ENCODE results near the gene CENPU.
A peak's percentile ranks its signal among the peaks of the same experiment; 100 is the strongest.
"Not testable (repeated sequence)": the region's sequence is repeated elsewhere in the genome, so short reads cannot be mapped to it uniquely, and the experiment has no call there.

Gene CENPU, protein sequence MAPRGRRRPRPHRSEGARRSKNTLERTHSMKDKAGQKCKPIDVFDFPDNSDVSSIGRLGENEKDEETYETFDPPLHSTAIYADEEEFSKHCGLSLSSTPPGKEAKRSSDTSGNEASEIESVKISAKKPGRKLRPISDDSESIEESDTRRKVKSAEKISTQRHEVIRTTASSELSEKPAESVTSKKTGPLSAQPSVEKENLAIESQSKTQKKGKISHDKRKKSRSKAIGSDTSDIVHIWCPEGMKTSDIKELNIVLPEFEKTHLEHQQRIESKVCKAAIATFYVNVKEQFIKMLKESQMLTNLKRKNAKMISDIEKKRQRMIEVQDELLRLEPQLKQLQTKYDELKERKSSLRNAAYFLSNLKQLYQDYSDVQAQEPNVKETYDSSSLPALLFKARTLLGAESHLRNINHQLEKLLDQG

DNA sequence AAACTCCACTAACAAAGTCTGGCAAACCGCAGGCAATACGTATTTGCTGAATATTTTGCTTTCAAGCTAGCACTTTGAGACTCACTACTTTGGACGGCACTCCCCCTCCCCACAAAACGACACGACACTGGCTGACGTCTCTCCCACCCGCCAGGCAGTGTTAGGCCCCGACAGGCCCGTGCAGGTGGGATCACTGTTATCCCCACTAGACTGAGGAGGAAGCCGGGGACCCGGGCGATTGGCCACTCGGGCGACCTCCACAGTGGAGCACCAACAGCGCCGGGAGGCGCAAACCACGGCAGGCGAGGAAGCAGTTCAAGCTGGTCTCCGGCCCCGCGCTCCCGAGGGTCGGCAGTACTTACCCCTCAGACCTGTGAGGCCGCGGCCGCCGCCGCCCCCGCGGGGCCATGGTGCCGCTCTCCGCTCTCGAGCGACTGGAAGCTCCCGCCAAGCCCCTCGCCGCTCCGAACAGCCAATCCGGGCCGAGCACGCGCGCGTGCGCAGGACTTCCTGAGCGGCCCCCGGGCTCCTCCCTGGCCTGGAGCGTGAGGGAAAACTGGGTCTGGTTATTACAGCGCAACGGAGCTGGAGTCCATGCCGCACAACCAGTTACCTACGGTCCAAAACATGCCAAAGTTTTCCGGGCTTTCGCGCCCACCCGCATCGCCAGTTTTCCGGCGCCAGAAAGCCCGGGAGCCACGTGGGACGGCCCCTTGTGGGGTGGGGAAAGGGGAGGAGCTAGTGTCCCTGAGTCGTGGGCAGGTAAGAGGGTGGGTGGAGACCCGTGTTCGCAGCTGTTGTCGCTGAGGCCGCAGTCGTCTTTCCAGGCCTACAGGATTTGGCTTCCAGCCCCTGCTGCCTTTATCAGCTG, at the start of gene CENPU:
Gene CENPU (minus strand): TSS at position 443 of the 871 bp plus-strand sequence. CDS start 34 bp downstream, at position 409.
- peak; percentile 97 for DNase-seq (ENCODE audit: low read depth)

DNA sequence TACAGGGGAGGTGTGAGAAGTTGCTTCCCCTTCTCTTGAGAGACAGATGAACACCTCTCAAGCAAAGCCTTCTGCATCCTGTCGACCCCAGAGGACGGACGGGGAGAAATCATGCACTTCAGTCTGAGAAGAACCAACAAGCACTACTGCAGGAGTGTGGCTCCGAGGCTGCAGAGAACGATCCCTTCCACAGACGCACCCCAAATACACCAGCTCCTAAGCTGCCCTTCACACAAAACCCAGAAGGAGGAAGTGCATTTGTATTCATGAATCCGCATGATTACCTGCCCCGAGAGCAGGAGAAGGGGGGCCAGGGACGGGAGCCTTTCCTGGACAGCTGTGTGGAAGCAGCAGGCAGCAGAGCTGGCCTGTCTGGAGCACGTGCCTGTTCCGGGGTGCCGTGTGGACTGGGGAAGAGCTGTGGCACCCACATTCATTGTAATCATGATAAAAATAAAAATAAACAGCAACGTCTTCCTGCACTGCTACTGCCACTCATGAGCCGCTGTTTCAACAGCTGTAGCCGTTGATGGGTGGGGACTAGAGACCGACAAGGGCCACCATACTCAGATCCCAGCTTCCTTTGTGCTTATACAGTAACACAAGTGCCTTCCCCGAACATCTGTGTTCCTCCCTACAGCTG, 49.0 kb upstream of the CENPU start:
- DNase-seq (ENCODE audit: low read depth) = no peak

- not testable (repeated sequence) for DNase-seq (ENCODE audit: low read depth)
Observed at GRCh38 chr4:184779160-184779559, 45.3 kb upstream of the CENPU start.

DNA sequence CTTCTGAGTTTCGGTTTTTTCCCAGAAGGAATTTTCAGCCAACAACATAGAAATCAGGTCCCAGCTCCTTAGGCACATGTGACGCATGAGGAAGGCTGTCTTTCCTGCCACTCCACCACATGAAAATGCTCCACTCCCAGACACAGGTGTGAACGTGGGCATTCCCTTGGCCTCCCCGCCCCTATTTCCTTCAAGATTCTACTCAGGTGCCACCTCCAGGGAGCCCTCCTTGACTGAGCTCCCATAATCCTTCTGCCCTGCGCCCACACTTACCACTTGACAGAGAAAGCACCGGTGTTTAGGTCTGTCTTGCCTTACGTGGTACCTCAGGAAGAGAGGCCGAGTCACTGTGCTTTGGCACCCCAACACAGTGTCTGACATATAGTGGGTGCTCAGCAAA, 44.4 kb upstream of the CENPU start:
- no peak for DNase-seq (ENCODE audit: low read depth)

DNA sequence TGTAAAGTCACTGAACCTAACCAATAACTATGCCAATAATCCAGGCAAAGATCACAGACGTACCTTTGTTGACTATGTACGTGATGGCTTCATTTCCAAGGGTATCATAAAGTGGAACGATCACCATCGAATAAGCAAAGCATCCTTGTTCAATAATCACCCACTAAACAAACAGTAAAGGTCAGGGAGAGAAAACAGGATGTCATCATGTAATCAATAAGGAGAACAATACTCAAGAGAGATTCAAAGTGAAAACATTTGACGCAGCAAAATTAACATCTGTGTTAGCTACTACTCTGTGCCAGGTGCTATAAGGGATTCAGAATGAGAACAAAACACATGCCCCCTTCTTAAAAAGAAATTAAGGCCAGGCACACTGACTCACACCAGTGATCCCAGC, 42.9 kb upstream of the CENPU start:
- DNase-seq (ENCODE audit: low read depth) = no peak

GRCh38 chr4:184775854-184776555, 42.1 kb upstream of the CENPU start:
- DNase-seq (ENCODE audit: low read depth) = no peak

DNA sequence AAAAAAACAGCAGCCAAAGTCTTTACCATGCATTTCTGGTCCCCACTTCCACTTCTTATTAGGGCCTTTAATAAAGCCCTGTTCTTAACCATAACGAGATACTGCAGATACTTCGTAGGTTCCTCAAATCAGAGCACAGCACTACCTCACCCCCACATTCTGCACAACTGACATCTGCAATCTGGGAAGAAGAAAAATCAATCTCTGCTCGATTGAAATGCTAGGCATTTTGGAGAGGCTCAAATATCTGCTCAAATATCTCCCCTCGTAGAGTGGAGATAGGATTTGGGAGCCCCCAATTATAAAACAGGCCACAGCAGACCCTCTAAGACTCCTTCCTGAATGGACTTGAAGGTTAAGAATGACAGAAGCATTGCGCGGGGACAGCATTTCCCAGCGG, 40.3 kb upstream of the CENPU start:
- DNase-seq (ENCODE audit: low read depth) = no peak

DNA sequence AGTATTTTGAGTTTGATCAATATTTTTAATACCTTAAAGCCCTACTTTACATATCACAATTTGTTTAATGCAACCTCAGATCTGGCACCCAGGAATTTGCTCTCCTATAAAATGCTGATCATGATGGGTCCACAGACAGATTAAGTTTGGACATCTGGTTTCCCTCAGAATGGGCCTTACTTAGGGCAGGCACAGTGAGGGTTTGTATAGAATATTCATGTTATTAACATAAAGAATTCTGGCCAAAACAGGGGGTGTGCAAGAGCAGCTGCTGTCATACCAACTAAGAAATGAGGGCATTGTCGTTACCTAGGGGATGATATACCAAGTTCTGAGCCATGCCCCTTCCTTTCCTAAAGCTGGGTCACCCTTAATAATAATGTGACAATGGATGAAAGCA, 37.5 kb upstream of the CENPU start:
- DNase-seq (ENCODE audit: low read depth) = no peak

GRCh38 chr4:184769141-184769765, 35.4 kb upstream of the CENPU start:
- no peak for DNase-seq (ENCODE audit: low read depth)

- no peak for DNase-seq (ENCODE audit: low read depth)
Observed at GRCh38 chr4:184768296-184768695, 34.4 kb upstream of the CENPU start.

DNA sequence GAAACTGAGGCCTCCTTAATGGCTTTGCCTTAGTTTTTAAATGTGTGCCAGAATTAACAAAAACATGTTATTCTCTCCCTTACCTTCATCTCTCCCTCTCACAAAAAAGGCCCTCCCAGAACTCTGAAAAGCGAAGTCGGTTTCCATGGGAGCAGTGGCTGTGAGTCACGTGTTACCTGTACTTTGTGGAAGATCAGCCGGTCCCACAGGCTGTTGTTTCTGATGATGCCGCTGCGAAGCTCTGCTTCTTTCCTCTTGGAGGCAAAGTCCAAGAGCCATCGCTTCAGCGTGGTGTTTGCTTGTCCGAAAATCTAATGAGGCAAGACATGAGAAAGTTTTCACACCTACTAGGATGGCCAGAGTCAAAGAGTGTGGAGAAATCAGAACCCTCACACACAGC, 32.5 kb upstream of the CENPU start:
- no peak for DNase-seq (ENCODE audit: low read depth)

DNA sequence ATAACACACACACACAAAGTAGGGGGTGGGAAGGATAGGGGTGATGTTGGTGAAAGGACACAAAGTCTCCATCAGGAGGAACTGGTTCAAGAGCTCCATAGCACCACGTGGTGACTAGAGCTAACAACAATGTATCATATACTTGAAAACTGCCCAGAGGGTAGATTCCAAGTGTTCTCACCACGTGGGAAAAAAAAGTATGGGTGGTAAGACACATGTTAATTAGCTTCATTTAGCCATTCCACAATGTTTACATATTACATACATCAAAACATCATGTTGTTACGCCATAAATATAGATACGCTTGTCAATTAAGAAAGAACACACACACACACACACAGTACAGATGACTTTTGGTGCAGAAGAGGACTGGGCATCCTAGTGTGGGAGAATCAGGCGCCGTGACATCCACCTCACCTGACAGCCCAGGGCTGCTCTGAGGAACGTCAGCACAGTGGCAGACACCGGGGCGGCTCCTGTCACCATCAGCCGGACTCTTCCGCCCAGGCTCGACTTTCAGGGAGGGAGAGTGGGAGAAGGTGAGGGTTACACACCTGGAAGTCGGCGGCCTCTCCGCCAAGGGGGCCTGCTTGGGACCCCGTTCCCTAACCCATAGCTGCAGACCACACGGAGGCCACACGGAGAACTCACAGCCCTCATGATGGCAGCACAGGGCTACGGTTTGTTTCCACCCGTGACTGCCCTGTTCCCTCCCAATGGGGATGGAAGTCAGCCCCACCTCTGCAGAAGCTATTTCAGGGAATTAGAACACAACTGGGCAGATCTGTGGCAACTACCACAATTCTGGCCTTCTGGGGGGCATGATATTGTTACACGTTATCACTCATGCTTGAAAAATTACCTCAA, 31.8 kb upstream of the CENPU start:
- DNase-seq (ENCODE audit: low read depth) = no peak

- no peak for DNase-seq (ENCODE audit: low read depth)
Observed at GRCh38 chr4:184764601-184765000, 30.7 kb upstream of the CENPU start.

GRCh38 chr4:184763150-184763780, 29.4 kb upstream of the CENPU start:
- DNase-seq (ENCODE audit: low read depth) = no peak

GRCh38 chr4:184762100-184762499, 28.2 kb upstream of the CENPU start:
- DNase-seq (ENCODE audit: low read depth) = peak; percentile 9

DNA sequence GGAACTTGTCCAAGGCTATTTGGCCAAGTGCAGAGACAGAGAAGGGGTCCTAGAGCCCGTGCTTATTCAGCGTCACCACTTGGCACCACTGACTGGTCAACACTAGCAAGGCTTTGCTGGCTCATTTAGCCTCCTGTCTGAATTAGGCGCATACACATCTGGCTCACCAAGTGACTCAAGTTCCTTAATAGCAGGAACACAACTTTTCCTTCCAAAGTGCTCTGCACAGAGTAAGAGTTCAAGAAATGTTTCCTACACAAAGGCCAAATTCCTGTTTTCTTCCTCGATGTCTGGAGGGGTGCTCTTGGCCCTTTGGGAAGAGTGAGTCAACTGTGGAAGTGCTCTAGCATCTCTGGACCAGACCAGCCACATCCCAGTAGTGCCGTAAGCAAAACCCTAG, 26.8 kb upstream of the CENPU start:
- no peak for DNase-seq (ENCODE audit: low read depth)

DNA sequence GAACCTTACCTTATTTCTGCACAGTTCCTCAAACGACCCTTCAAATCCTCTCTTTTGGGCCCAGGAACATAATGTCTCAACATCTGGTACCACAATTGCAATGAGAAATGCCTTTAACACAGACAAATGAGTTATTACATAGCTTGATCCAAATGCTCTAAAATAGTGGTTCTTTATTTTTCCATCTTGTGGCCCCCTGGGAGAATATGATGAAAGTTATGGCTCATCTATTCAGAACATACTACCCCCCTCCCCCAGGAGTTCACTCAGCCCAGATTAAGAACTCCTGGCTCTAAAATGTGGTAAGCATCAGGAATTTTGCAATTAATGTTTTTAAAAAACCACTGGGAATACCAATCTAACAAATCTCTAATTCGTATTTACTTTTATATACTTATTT, 23.9 kb upstream of the CENPU start:
- DNase-seq (ENCODE audit: low read depth) = no peak

DNA sequence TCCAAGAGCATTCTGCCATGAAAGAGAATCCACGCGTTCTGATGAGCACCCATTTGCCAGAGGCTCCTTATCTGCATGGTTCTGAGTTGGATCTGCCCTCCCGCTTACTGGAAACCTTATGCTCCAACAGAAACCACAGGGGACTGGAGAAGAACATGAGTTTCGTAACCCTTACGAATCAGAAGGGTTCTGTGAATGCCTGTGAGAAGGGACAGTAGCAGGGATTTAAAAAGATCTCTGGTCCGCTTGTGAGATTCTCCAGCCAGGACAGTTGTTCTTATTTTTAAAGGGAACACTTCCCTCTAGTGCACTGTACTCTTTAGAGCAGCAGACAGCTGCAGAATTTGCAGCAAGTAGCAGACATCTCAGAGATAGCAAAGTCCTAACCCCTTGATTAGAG, 22.5 kb upstream of the CENPU start:
- DNase-seq (ENCODE audit: low read depth) = no peak

GRCh38 chr4:184755278-184755677, 21.4 kb upstream of the CENPU start:
- no peak for DNase-seq (ENCODE audit: low read depth)
